Measurements from ENCODE around the gene ERP29.

Gene ERP29

GRCh38 chr12:112012775-112013600, at the start of gene ERP29, which contains the start of gene TMEM116:
Gene ERP29 (plus strand): TSS chr12:112013426. CDS start chr12:112013466, 40 bp downstream.
Gene TMEM116 (minus strand): TSS chr12:112013165. CDS start chr12:112005270, 7,895 bp downstream.
- Mint-ChIP-seq H3K27me3 (no peaks in the 10 kb centered on the region), H3K27ac (peak within 1 kb of the TSS; percentile 97 to 99), H3K4me3 (peak within 1 kb of the TSS; percentile 79 to 95), H3K9me3 (peaks cover 8% of the 10 kb centered on the region in 2 donors), H3K4me1 (peaks cover 58% of the 10 kb centered on the region)
- ATAC-seq (peak; percentile 85), DNase-seq (peak; percentile 98 to 99)

DNA sequence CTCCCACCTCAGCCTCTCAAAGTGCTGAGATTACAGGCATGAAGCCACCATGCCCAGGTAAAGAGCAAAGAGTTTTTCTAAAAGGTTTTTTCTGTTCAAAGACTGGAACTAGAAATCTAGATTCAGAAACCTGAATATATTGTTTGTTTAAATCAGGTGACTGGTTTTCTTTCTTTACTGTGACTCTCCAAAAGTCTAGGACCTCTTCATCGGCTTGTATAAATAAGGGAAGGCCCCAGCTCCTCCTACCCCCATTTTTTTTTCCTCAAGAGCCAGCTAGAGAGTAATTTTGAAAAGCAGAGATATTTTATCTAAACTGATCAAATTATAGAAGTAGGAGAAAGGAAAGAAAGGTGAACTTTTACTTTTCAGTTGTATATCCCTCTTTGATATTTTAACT, 48.3 kb upstream of the ERP29 start:
- DNase-seq = no peak
- Mint-ChIP-seq H3K9me3 (peaks cover 15 to 25% of the 10 kb centered on the region in 2 donors), H3K27me3 (no peaks in the 10 kb centered on the region), H3K27ac (no peak overlapping the region), H3K4me3 (no peak overlapping the region), H3K4me1 (peaks cover 11% of the 10 kb centered on the region)
- ATAC-seq = no peak

DNA sequence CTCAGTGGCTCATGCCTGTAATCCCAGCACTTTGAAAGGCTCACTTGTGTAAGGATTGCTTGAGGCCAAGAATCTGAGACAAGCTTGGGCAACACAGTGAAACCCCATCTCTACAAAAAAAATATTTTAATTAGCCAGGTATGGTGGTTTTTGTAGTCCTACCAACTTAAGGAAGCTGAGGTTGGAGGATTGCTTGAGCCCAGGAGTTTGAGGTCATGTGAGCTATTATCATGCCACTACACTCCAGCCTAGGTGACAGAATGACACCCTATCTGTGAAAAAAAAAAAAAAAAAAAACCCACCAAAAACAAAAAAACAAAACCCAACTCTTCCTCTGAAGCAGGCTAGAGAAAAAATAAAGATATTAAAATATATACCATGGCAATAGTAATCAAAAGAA, 41.4 kb upstream of the ERP29 start:
- Mint-ChIP-seq H3K27me3 (no peaks in the 10 kb centered on the region), H3K27ac (no peak overlapping the region), H3K4me1 (peaks cover 15% of the 10 kb centered on the region), H3K9me3 (no peaks in the 10 kb centered on the region), H3K4me3 (no peak overlapping the region)
- DNase-seq (no peak), ATAC-seq (no peak)

DNA sequence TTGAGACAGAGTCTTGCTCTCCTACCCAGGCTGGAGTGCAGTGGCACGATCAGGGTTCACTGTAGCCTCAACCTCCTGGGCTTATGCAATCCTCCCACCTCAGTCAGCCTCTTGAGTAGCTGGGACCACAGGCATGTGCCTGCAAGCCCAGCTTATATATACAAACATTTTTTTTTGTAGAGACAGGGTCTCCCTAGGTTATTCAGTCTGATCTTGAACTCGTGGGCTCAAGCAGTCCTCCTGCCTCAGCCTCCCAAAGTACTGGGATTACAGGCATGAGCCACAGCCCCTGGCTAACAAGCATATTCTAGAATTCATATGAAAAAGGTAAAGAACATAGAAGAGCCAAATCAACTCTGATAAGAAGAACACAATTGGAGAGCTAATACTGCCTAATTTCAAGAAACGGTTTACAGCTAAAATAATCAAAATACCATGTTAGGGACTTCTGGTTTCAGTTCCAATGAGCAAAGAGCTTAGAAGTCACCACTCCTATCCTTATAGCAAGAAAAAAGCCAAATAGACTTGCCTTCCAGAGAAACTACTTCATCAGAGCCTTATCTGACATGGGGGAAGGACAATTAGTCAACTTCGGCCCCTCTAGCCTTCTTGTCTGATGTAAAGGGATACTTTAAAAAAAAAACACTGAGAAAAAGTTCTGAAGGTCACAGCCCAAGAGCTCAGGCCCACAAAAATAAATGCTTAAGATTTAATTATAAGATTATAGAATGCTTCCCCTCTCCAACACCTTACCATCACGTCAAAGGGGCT, 37.9 kb upstream of the ERP29 start:
- no peak for DNase-seq
- H3K27ac Mint-ChIP-seq = no peak overlapping the region
- H3K9me3 Mint-ChIP-seq = no peaks in the 10 kb centered on the region

GRCh38 chr12:111976291-111976690, 36.9 kb upstream of the ERP29 start:
- no peak overlapping the region for H3K4me3 Mint-ChIP-seq
- H3K9me3 Mint-ChIP-seq = no peaks in the 10 kb centered on the region
- DNase-seq (no peak), ATAC-seq (no peak)
- peaks cover 7% of the 10 kb centered on the region for H3K4me1 Mint-ChIP-seq
- H3K27ac Mint-ChIP-seq = peak overlapping the region in 1 of 2 donors; percentile 78
- H3K27me3 Mint-ChIP-seq = no peaks in the 10 kb centered on the region

More for the DNA sequence above, 37.9 kb upstream of the ERP29 start:
- ATAC-seq = no peak
- Mint-ChIP-seq H3K4me1 (peaks cover 7% of the 10 kb centered on the region), H3K27me3 (no peaks in the 10 kb centered on the region), H3K4me3 (no peak overlapping the region)

GRCh38 chr12:111976860-111977259, 36.4 kb upstream of the ERP29 start:
- no peaks in the 10 kb centered on the region for H3K27me3 Mint-ChIP-seq
- H3K4me1 Mint-ChIP-seq = peaks cover 7% of the 10 kb centered on the region
- ATAC-seq = no peak
- no peaks in the 10 kb centered on the region for H3K9me3 Mint-ChIP-seq
- no peak overlapping the region for H3K4me3 Mint-ChIP-seq
- DNase-seq = no peak
- peak overlapping the region in 1 of 2 donors; percentile 78 for H3K27ac Mint-ChIP-seq

GRCh38 chr12:111978545-111978944, 34.7 kb upstream of the ERP29 start:
- no peaks in the 10 kb centered on the region for H3K27me3 Mint-ChIP-seq
- H3K27ac Mint-ChIP-seq = no peak overlapping the region
- H3K4me3 Mint-ChIP-seq = no peak overlapping the region
- no peaks in the 10 kb centered on the region for H3K9me3 Mint-ChIP-seq
- DNase-seq = no peak
- H3K4me1 Mint-ChIP-seq = peaks cover 7% of the 10 kb centered on the region
- ATAC-seq = no peak

GRCh38 chr12:111980598-111980997, 32.6 kb upstream of the ERP29 start:
- Mint-ChIP-seq H3K9me3 (no peaks in the 10 kb centered on the region), H3K27ac (no peak overlapping the region), H3K4me1 (peaks cover 7% of the 10 kb centered on the region), H3K4me3 (no peak overlapping the region), H3K27me3 (no peaks in the 10 kb centered on the region)
- ATAC-seq (no peak), DNase-seq (no peak)

DNA sequence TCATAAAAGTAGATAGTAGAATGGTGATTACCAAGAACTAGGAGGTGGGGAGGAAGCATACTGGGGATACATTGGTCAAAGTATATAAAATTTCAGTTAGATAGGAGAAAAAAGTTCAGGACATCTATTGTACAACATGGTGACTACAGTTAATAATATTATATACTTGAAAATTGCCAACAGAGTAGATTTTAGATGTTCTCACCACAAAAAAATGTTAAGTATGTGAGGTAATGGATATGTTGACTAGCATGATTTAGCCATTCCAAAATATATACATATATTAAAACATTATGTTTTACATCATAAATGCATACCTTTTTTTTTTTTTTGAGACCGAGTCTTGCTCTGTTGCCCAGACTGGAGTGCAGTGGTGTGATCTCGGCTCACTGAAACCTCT, 31.2 kb upstream of the ERP29 start:
- Mint-ChIP-seq H3K4me1 (peaks cover 2% of the 10 kb centered on the region), H3K27ac (no peak overlapping the region), H3K27me3 (no peaks in the 10 kb centered on the region), H3K9me3 (no peaks in the 10 kb centered on the region), H3K4me3 (no peak overlapping the region)
- ATAC-seq = no peak
- no peak for DNase-seq

- peak overlapping the region; percentile 65 to 67 for H3K27ac Mint-ChIP-seq
- peaks cover 4% of the 10 kb centered on the region for H3K4me1 Mint-ChIP-seq
These were observed 28.4 kb upstream of the ERP29 start for GRCh38 chr12:111984820-111985219.

DNA sequence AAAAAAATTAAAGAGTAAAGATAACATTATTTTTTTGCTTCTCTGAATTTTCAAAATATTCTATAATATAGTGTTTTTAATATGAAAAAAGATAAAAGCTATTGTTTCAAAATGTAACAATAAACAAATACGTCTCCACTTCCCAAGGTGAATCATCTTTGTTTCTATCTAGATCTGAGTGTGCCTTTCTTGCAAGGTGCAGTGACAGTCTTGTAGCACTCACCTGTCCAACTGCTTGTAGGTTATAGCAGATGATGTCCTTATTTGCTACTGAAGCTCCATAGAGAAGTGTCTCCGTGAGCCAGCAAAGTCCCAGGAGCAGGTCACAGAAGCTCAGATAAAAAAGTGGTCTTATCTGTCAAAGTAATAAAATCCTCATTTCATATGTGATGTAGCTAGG, 21.7 kb upstream of the ERP29 start:
- Mint-ChIP-seq H3K4me1 (peaks cover 53% of the 10 kb centered on the region), H3K27me3 (no peaks in the 10 kb centered on the region), H3K4me3 (peak overlapping the region; percentile 53 to 63), H3K27ac (no peak overlapping the region), H3K9me3 (no peaks in the 10 kb centered on the region)
- ATAC-seq (peak; percentile 52), DNase-seq (no peak)

More at GRCh38 chr12:111984820-111985219, 28.4 kb upstream of the ERP29 start:
- ATAC-seq (no peak), DNase-seq (no peak)
- Mint-ChIP-seq H3K4me3 (no peak overlapping the region), H3K27me3 (no peaks in the 10 kb centered on the region), H3K9me3 (no peaks in the 10 kb centered on the region)

- DNase-seq = no peak
- H3K27me3 Mint-ChIP-seq = no peaks in the 10 kb centered on the region
- peaks cover 57% of the 10 kb centered on the region for H3K4me1 Mint-ChIP-seq
These were observed 21.3 kb upstream of the ERP29 start for GRCh38 chr12:111991946-111992345.

DNA sequence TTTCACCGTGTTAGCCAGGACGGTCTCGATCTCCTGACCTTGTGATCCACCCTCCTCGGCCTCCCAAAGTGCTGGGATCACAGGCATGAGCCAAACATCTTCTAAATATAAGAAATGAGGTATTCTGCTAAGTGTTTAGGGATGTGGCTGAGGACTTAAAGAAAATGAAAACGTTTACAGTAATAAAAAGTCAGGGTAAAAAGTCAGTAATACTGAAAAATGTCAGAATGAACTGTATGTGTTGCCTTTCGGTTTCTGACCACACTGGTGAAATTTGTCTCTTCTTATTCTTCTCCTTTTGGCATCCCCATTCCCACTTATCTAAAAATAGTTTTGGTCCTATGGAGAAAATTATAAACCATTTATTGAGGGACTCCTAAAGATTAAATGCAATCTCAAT, 20.8 kb upstream of the ERP29 start:
- Mint-ChIP-seq H3K27ac (peak overlapping the region in 1 of 2 donors; percentile 82), H3K4me3 (peak overlapping the region; percentile 28 to 53), H3K27me3 (no peaks in the 10 kb centered on the region), H3K9me3 (no peaks in the 10 kb centered on the region), H3K4me1 (peaks cover 62% of the 10 kb centered on the region)
- ATAC-seq = peak; percentile 54
- DNase-seq = no peak

More at GRCh38 chr12:111991946-111992345, 21.3 kb upstream of the ERP29 start:
- peak; percentile 44 for ATAC-seq
- Mint-ChIP-seq H3K27ac (peak overlapping the region; percentile 77 to 82), H3K9me3 (no peaks in the 10 kb centered on the region), H3K4me3 (peak overlapping the region; percentile 53 to 63)

DNA sequence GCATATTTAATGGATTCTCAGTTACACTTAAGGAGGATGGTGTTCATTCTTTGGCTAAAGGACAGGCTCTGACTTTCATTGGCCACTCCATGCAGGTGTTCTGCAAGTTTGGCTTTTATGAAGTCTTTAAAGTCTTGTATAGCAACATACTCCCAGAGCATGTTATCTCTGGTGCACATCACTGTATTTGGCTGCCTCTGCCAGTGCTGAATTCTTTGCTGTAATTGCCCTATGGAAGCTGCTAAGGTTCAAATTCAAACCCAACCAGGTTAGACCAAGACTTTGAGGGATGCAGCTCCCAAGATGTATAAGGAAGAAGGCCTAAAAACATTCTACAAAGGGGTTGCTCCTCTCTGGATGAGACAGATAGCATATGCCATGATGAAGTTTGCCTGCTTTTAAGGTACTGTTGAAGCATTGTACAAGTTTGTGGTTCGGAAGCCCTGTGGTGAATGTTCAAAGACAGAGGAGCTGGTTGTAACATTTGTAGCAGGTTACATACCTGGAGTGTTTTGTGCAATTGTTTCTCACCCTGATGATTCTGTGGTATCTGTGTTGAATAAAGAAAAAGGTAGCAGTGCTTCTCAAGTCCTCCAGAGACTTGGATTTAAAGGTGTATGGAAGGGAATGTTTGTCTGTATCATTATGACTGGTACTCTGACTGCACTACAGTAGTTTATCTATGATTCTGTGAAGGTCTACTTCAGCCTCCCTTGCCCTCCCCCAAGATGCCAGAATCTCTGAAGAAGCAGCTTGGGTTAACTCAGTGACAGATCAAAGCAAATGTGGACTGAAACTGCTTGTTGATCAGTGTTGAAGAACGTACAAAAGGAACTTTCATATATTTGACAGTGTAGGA, 19.7 kb upstream of the ERP29 start:
- Mint-ChIP-seq H3K27me3 (no peaks in the 10 kb centered on the region), H3K4me3 (peak overlapping the region; percentile 80 to 90), H3K9me3 (no peaks in the 10 kb centered on the region), H3K4me1 (peaks cover 64% of the 10 kb centered on the region), H3K27ac (peak overlapping the region in 1 of 2 donors; percentile 72)
- DNase-seq = peak in 1 of 2 donors; percentile 37
- ATAC-seq = peak; percentile 87

Data from stimulated activated naive CD8-positive, alpha-beta T cell treated with anti-CD3 and anti-CD28 coated beads, Interleukin-15, amount 100 ng/mL, for 72 hours (primary cell).